Stimulated activated naive CD4-positive, alpha-beta T cell (primary cell): ENCODE data around the gene HYDIN.
"Not testable (repeated sequence)": the region's sequence is repeated elsewhere in the genome, so short reads cannot be mapped to it uniquely, and the experiment has no call there.

ENCODE experiments used
- DNase-seq, 6 experiments: peaks; one replicate each; lab custom pipeline; 2025; lab: John Stamatoyannopoulos, UW

The HYDIN gene

GRCh38 chr16:71225145-71225544 lies 5.4 kb downstream of the HYDIN start:
- no peak for DNase-seq

- DNase-seq, result no peak
Measured at GRCh38 chr16:71218306-71218963, 12.1 kb downstream of the HYDIN start.

- no peak for DNase-seq
Measured at GRCh38 chr16:71217506-71217905, 13.0 kb downstream of the HYDIN start.

GRCh38 chr16:71216714-71217113 lies 13.8 kb downstream of the HYDIN start:
- DNase-seq, result no peak

GRCh38 chr16:71214746-71215381 lies 15.7 kb downstream of the HYDIN start:
- DNase-seq, result no peak

GRCh38 chr16:71205482-71206131 lies 24.9 kb downstream of the HYDIN start:
- no peak for DNase-seq

GRCh38 chr16:71203631-71204030 lies 26.9 kb downstream of the HYDIN start:
- no peak for DNase-seq

- no peak for DNase-seq
Measured at GRCh38 chr16:71201556-71201955, 29.0 kb downstream of the HYDIN start.

GRCh38 chr16:71201054-71201453 lies 29.5 kb downstream of the HYDIN start:
- DNase-seq, result no peak

- DNase-seq, result no peak
Measured at GRCh38 chr16:71198408-71198807, 32.1 kb downstream of the HYDIN start.

- no peak for DNase-seq
Measured at GRCh38 chr16:71192387-71192786, 38.1 kb downstream of the HYDIN start.

GRCh38 chr16:71188956-71189712 lies 41.4 kb downstream of the HYDIN start:
- no peak for DNase-seq

GRCh38 chr16:71185347-71185746 lies 45.2 kb downstream of the HYDIN start:
- DNase-seq, result no peak

- DNase-seq, result no peak
Measured at GRCh38 chr16:71179569-71179968, 51.0 kb downstream of the HYDIN start.

GRCh38 chr16:71172481-71173207 lies 57.9 kb downstream of the HYDIN start:
- DNase-seq, result no peak

- not testable (repeated sequence) for DNase-seq
Measured at GRCh38 chr16:71161007-71161406, 69.5 kb downstream of the HYDIN start.

- not testable (repeated sequence) for DNase-seq
Measured at GRCh38 chr16:71157278-71157677, 73.2 kb downstream of the HYDIN start.

- DNase-seq, result not testable (repeated sequence)
Measured at GRCh38 chr16:71153329-71153728, 77.2 kb downstream of the HYDIN start.

GRCh38 chr16:71151654-71152053 lies 78.9 kb downstream of the HYDIN start:
- not testable (repeated sequence) for DNase-seq

GRCh38 chr16:71143246-71143645 lies 87.3 kb downstream of the HYDIN start:
- DNase-seq, result not testable (repeated sequence)

GRCh38 chr16:71110565-71110964 lies 120.0 kb downstream of the HYDIN start:
- DNase-seq, result not testable (repeated sequence)
